Heart left ventricle (tissue), 16 donors: ENCODE measurements around the gene AAR2. TPM values are rescaled to one million over a fixed set of nuclear protein-coding genes. Genes with fewer than 3 reads are reported as not detected.

Experiments
- ATAC-seq, 4 donors: fragments of 200-7000 bp; cut with Tn5 transposase; one replicate each; pipeline ENCODE4 v1.9.1; 2020 to 2022; ENCODE audit warnings: moderate library complexity in 4 of 4, mild to moderate bottlenecking in 3 of 4, moderate number of reproducible peaks in 1 of 4
- DNase-seq, 5 donors: peaks; one replicate each; pipeline ENCODE4 v3.0.0-alpha.2; 2020
- H3K27ac ChIP-seq, 12 donors: fragments of 200-600 bp; sonication (generic) in 4 of 12; one replicate each; pipeline versions ENCODE4 v1.5.0 to v1.8.0; 2016 to 2022; ENCODE audit warnings: mild to moderate bottlenecking in 2 of 12
- H3K27me3 ChIP-seq, 9 donors: fragments of 200-600 bp; sonication (generic) in 2 of 9; one replicate each; pipeline versions ENCODE4 v1.5.1 to v1.8.0; 2016 to 2022; ENCODE audit warnings: mild to moderate bottlenecking in 3 of 9
- H3K36me3 ChIP-seq, 9 donors: fragments of 200-600 bp; sonication (generic) in 2 of 9; one replicate each; pipeline versions ENCODE4 v1.5.0 to v1.8.0; 2018 to 2022; ENCODE audit warnings: mild to moderate bottlenecking in 2 of 9
- H3K4me1 ChIP-seq, 12 donors: fragments of 200-600 bp; sonication (generic) in 4 of 12; one replicate each; pipeline versions ENCODE4 v1.5.0 to v1.8.0; 2016 to 2022; ENCODE audit warnings: mild to moderate bottlenecking in 3 of 12
- H3K4me3 ChIP-seq, 12 donors: fragments of 200-600 bp; sonication (generic) in 4 of 12; one replicate each; pipeline versions ENCODE4 v1.5.0 to v1.8.0; 2017 to 2022; ENCODE audit warnings: mild to moderate bottlenecking in 9 of 12, moderate library complexity in 4 of 12
- H3K9me3 ChIP-seq, 12 donors: fragments of 200-600 bp; sonication (generic) in 4 of 12; one replicate each; pipeline versions ENCODE4 v1.5.0 to v1.8.0; 2016 to 2022; ENCODE audit warnings: mild to moderate bottlenecking in 1 of 12
- CTCF ChIP-seq, 12 donors: fragments of 200-600 bp; sonication (generic) in 4 of 12; IDR thresholded peaks; one replicate each; pipeline versions ENCODE4 v1.5.0 to v1.8.0; 2018 to 2022; ENCODE audit warnings: antibody characterized with exemption in 12 of 12, mild to moderate bottlenecking in 5 of 12
- POLR2A ChIP-seq, 2 donors: fragments of 450-650 bp; IDR thresholded peaks; one replicate each; pipeline ENCODE4 v1.6.1; 2017; ENCODE audit warnings: antibody characterized with exemption in 2 of 2, mild to moderate bottlenecking in 2 of 2, moderate library complexity in 2 of 2
- WGBS, 4 donors: extraction: QIAGEN DNeasy Blood & Tissue Kit in 2 of 4; methylation state at CpG; one replicate each; pipeline versions ENCODE4 v1.1.5 to v1.1.7; 2013 to 2018; 5-methylcytosine and 5-hydroxymethylcytosine counted together
- intact Hi-C, 10 donors: fragments of 100-400 bp; cut with DNase I; formaldehyde crosslinking; loops; one replicate each; pipeline versions ENCODE4 v1.11.1 to v1.14.2; 2022
- polyA plus RNA-seq, 2 donors: library from polyadenylated mRNA; stranded (reverse); fragments of 200-250 nt; gene quantifications; one replicate each; pipeline ENCODE4 v1.2.3, GENCODE V29; 2013
- total RNA-seq, 9 donors: library from RNA; depleted of rRNA in 2 of 9; stranded (reverse); fragments of >200 nt in 2 of 9; fragmentation: NEBNext Ultra II Directional in 3 of 9; extraction: Animal tissue kit (Norgen Biotek cat#: 25700) in 3 of 9; gene quantifications; one replicate each; pipeline versions ENCODE4 v1.1.0 to v1.2.4, GENCODE V29; 2016 to 2023
- donor health status: ischemic (EF 13 %, LVEDD 7.1; RV severe dilation, severe dysfunction).
- donor health status: healthy with polysubstance abuse.
- donor health status: DM: no; HTN: yes; CAD: no.
- donor health status: DM: no; HTN: no; CAD: no.
- donor health status: ischemic (EF 25% LVEDD 6.9; RV normal size, moderate dysfunction).
- donor health status: ischemic (EF 25% LVEDD 5.7; RV mildly dilated, moderate dysfunction).
- donor health status: healthy.
- donor health status: DM: yes; HTN: yes; CAD: no.
- donor health status: ischemic (EF 35%, LVEDD 5.7; RV mildly dilated, moderate dysfunction).
- donor health status: nonischemic (EF 11% LVEDD 7.7; RV severe dilation, severe dysfunction).
- donor health status: DM: yes; HTN: yes; CAD: no.
- donor health status: PGD.
- donor health status: ischemic (EF 29% LVEDD 5.4; RV normal size, mild dysfunction).
- donor health status: nonischemic (EF 23%, LVEDD 6.1; RV moderate dilation, normal function).

AAR2 gene
- total and polyA plus RNA-seq, 11 donors = 7.8 to 26.9 (median 16.8) TPM

GRCh38 chr20:36248836-36249235 is 12.6 kb downstream of the AAR2 start:
- peaks cover 0 to 12% (median 0%) of the 10 kb centered on the region in 12 donors for H3K4me1 ChIP-seq
- no peaks in the 10 kb centered on the region for H3K27me3 ChIP-seq
- DNase-seq (no peak), ATAC-seq (no peak)
- intact Hi-C loops = no loop called here
- H3K9me3 ChIP-seq = no peaks in the 10 kb centered on the region
- no peak for TF ChIP-seq CTCF (IDR thresholded peaks at IDR 0.05)
- TF ChIP-seq POLR2A (IDR thresholded peaks at IDR 0.05) = no peak
- H3K36me3 ChIP-seq = peaks cover 0 to 100% (median 75%) of the 10 kb centered on the region in 9 donors
- 81 to 95% (median 88%) methylated on average over 4 of the region's 4 CpGs for WGBS, 4 donors
- H3K27ac ChIP-seq = no peak overlapping the region
- H3K4me3 ChIP-seq = no peak overlapping the region

GRCh38 chr20:36249450-36249849 is 13.2 kb downstream of the AAR2 start:
- peaks cover 0 to 9% (median 0%) of the 10 kb centered on the region in 12 donors for H3K4me1 ChIP-seq
- intact Hi-C loops = no loop called here
- ATAC-seq (no peak), DNase-seq (no peak)
- H3K36me3 ChIP-seq = peaks cover 0 to 100% (median 73%) of the 10 kb centered on the region in 9 donors
- H3K27me3 ChIP-seq = no peaks in the 10 kb centered on the region
- H3K9me3 ChIP-seq = no peaks in the 10 kb centered on the region
- WGBS, 4 donors = 64 to 76% (median 73%) methylated on average over 3 of the region's 3 CpGs
- no peak overlapping the region for H3K27ac ChIP-seq
- H3K4me3 ChIP-seq = no peak overlapping the region
- no peak for TF ChIP-seq CTCF (IDR thresholded peaks at IDR 0.05)
- no peak for TF ChIP-seq POLR2A (IDR thresholded peaks at IDR 0.05)

- no peaks in the 10 kb centered on the region for H3K27me3 ChIP-seq
- ATAC-seq (no peak), DNase-seq (no peak)
- H3K4me1 ChIP-seq = peaks cover 0 to 9% (median 0%) of the 10 kb centered on the region in 12 donors
- WGBS, 4 donors = 80 to 87% (median 84%) methylated on average over 5 of the region's 5 CpGs
- intact Hi-C loops = no loop called here
- H3K4me3 ChIP-seq = no peak overlapping the region
- TF ChIP-seq CTCF (IDR thresholded peaks at IDR 0.05) (no peak), POLR2A (IDR thresholded peaks at IDR 0.05) (no peak)
- H3K27ac ChIP-seq = no peak overlapping the region
- H3K36me3 ChIP-seq = peaks cover 3 to 99% (median 64%) of the 10 kb centered on the region in 9 donors
- H3K9me3 ChIP-seq = no peaks in the 10 kb centered on the region
Measured at GRCh38 chr20:36251426-36251825, 15.1 kb downstream of the AAR2 start.

- Histone ChIP-seq H3K27me3 (no peaks in the 10 kb centered on the region), H3K4me3 (no peak overlapping the region), H3K36me3 (peaks cover 0 to 98% (median 63%) of the 10 kb centered on the region in 9 donors), H3K9me3 (no peaks in the 10 kb centered on the region), H3K27ac (no peak overlapping the region), H3K4me1 (peaks cover 0 to 9% (median 0%) of the 10 kb centered on the region in 12 donors)
- intact Hi-C loops = no loop called here
- ATAC-seq = no peak
- 92 to 97% (median 94%) methylated on average over 3 of the region's 3 CpGs for WGBS, 4 donors
- TF ChIP-seq CTCF (IDR thresholded peaks at IDR 0.05) (no peak), POLR2A (IDR thresholded peaks at IDR 0.05) (no peak)
- DNase-seq = no peak
Measured at GRCh38 chr20:36252511-36252910, 16.2 kb downstream of the AAR2 start.
